Measurements from ENCODE around the gene FAM98C. TPM values are rescaled to one million over a fixed set of nuclear protein-coding genes. Genes with fewer than 3 reads are reported as not detected.

FAM98C gene
- total RNA-seq, 3 donors from 2014 or later: 24.1 to 42.3 (median 30.1) TPM

- DNase-seq (no peak), ATAC-seq (no peak)
- Histone ChIP-seq H3K4me3 (no peak overlapping the region), H3K36me3 (ENCODE audit: low read depth) (no peaks in the 10 kb centered on the region), H3K4me1 (ENCODE audit: low read depth) (no peaks in the 10 kb centered on the region), H3K9me3 (no peaks in the 10 kb centered on the region)
- intact Hi-C loops (cut with DNase I, micrococcal nuclease): no loop called here
- TF ChIP-seq CTCF (IDR thresholded peaks at IDR 0.05): no peak
These were observed 39.8 kb downstream of the FAM98C start for GRCh38 chr19:38442736-38443135.

- intact Hi-C loops (cut with DNase I, micrococcal nuclease): no loop called here
- Histone ChIP-seq H3K9me3 (no peaks in the 10 kb centered on the region), H3K4me3 (no peak overlapping the region), H3K4me1 (ENCODE audit: low read depth) (no peaks in the 10 kb centered on the region), H3K36me3 (ENCODE audit: low read depth) (no peaks in the 10 kb centered on the region)
- no peak for DNase-seq
- ATAC-seq: no peak
- no peak for TF ChIP-seq CTCF (IDR thresholded peaks at IDR 0.05)
These were observed 40.6 kb downstream of the FAM98C start for GRCh38 chr19:38443458-38443999.

GRCh38 chr19:38444026-38444425 lies 41.1 kb downstream of the FAM98C start:
- Histone ChIP-seq H3K4me1 (ENCODE audit: low read depth) (no peaks in the 10 kb centered on the region), H3K36me3 (ENCODE audit: low read depth) (no peaks in the 10 kb centered on the region), H3K4me3 (no peak overlapping the region), H3K9me3 (no peaks in the 10 kb centered on the region)
- no peak for ATAC-seq
- DNase-seq: no peak
- no peak for TF ChIP-seq CTCF (IDR thresholded peaks at IDR 0.05)
- intact Hi-C loops (cut with DNase I, micrococcal nuclease): no loop called here

- H3K36me3 ChIP-seq (ENCODE audit: low read depth): no peaks in the 10 kb centered on the region
- intact Hi-C loops (cut with DNase I, micrococcal nuclease): no loop called here
- no peak for ATAC-seq
These were observed 42.5 kb downstream of the FAM98C start for GRCh38 chr19:38445362-38445761.

GRCh38 chr19:38448225-38448624 lies 45.3 kb downstream of the FAM98C start:
- intact Hi-C loops (cut with DNase I, micrococcal nuclease): no loop called here
- H3K36me3 ChIP-seq (ENCODE audit: low read depth): no peaks in the 10 kb centered on the region
- no peak for TF ChIP-seq CTCF (IDR thresholded peaks at IDR 0.05)
- H3K4me1 ChIP-seq (ENCODE audit: low read depth): no peaks in the 10 kb centered on the region
- no peak for ATAC-seq
- DNase-seq: no peak
- no peaks in the 10 kb centered on the region for H3K9me3 ChIP-seq
- H3K4me3 ChIP-seq: no peak overlapping the region

More at GRCh38 chr19:38445362-38445761, 42.5 kb downstream of the FAM98C start:
- no peak for TF ChIP-seq CTCF (IDR thresholded peaks at IDR 0.05)
- Histone ChIP-seq H3K9me3 (no peaks in the 10 kb centered on the region), H3K4me1 (ENCODE audit: low read depth) (no peaks in the 10 kb centered on the region), H3K4me3 (no peak overlapping the region)
- no peak for DNase-seq

- H3K4me3 ChIP-seq: no peak overlapping the region
- intact Hi-C loops (cut with DNase I, micrococcal nuclease): no loop called here
- ATAC-seq: no peak
These were observed 46.6 kb downstream of the FAM98C start for GRCh38 chr19:38449518-38449917.

More at GRCh38 chr19:38449518-38449917, 46.6 kb downstream of the FAM98C start:
- no peaks in the 10 kb centered on the region for H3K36me3 ChIP-seq (ENCODE audit: low read depth)
- no peak for DNase-seq
- H3K9me3 ChIP-seq: no peaks in the 10 kb centered on the region
- TF ChIP-seq CTCF (IDR thresholded peaks at IDR 0.05): no peak
- H3K4me1 ChIP-seq (ENCODE audit: low read depth): no peaks in the 10 kb centered on the region
